SH-SY5Y (cell line): ENCODE data around the gene KAT6B.

Experiments used
- GATA2 ChIP-seq: IDR thresholded peaks from 2 replicates; pipeline ENCODE4 v1.6.1; 2011; ENCODE audit warnings: mild to moderate bottlenecking, low read depth, low read length
- GATA3 ChIP-seq: IDR thresholded peaks from 2 replicates; pipeline ENCODE4 v1.6.1; 2011; ENCODE audit warnings: low read depth, mild to moderate bottlenecking, low read length, moderate library complexity

- TF ChIP-seq GATA2 = no peak
- no peak for TF ChIP-seq GATA3
Observed at GRCh38 chr10:74882831-74883230, 56.4 kb downstream of the KAT6B start.
